ENCODE measurements around the gene BCOR. TPM values are rescaled to one million over a fixed set of nuclear protein-coding genes. Genes with fewer than 3 reads are reported as not detected.
A peak's percentile ranks its signal among the peaks of the same experiment; 100 is the strongest.

The BCOR gene
- total and polyA plus RNA-seq, 2 of the 8 experiments (the other 6 are each of a cell fraction or from before 2014, with no cell fraction given): 25.0 to 50.8 TPM

DNA sequence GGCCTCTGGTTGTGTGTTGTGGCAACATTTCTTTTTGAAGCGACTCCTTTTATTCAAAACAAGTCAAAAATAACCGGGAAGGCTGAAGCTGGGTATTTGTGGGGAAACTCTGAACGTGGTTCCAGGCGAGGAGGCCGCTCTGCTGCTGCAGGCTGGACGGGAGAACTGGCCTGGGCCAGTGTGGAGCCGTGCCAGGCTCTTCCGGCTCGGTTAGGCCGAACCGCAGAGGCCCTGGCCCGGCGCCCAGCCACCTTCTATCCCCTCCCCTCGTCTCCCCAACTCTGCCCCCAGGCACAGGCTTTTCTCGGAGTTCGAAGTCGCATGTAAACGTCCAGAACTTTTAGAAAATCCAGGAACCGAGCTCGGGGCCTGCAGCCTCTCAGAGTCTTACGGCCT, 2.4 kb upstream of the BCOR start:
- Histone ChIP-seq H3K27ac (ENCODE audit: low read depth, low read length) (no peak overlapping the region), H3K4me3 (ENCODE audit: extremely low read depth in 1 of 4, insufficient read depth in 2 of 4, low read depth in 3 of 4, low read length in 4 of 4) (peak overlapping the region in 1 of 4 experiments; percentile 49; a peak in 2 of 8 replicates)

More for the DNA sequence above, 2.4 kb upstream of the BCOR start:
- peaks cover 9 to 31% of the 10 kb centered on the region in 2 experiments for H3K79me2 ChIP-seq (ENCODE audit: control insufficient read depth in 1 of 2, insufficient read depth in 2 of 2, low read length in 2 of 2)
- no peak overlapping the region for H2BK15ac ChIP-seq (ENCODE audit: low read length)
- peaks cover under 1 to 1% of the 10 kb centered on the region in 2 experiments for H4K20me1 ChIP-seq (replicated peaks in 1 of 2; ENCODE audit: control insufficient read depth in 1 of 2, insufficient read depth in 2 of 2, low read length in 2 of 2)
- 0 out of 2 replicates have a peak overlapping the region, but pooled peaks have one; percentile 3 for H2BK12ac ChIP-seq (ENCODE audit: low read depth, low read length)
- H2AFZ ChIP-seq (ENCODE audit: low read length): no peak overlapping the region
- H3K14ac ChIP-seq (ENCODE audit: insufficient read length): no peak overlapping the region
- H3K9me3 ChIP-seq (ENCODE audit: insufficient read depth in 2 of 2, low read depth in 1 of 2, low read length in 1 of 2): no peaks in the 10 kb centered on the region
- POLR2A ChIA-PET (ENCODE audit: partially characterized antibody): interaction anchor here (0.7 to 29.1 kb wide), 7 partner anchors 10 to 1496 kb away, joined by 3 to 509 read pairs (median 5); no protein-coding TSS in a partner anchor
- H3K4me1 ChIP-seq (replicated peaks in 1 of 4; ENCODE audit: control insufficient read depth in 3 of 4, insufficient read depth in 4 of 4, low read length in 3 of 4): peaks cover 6 to 38% (median 19%) of the 10 kb centered on the region in 4 experiments
- no peak for TF ChIP-seq SIRT6 (IDR thresholded peaks at IDR 0.05; ENCODE audit: low read length)
- TF ChIP-seq RNF2 (IDR thresholded peaks at IDR 0.05; ENCODE audit: borderline replicate concordance, low read depth, low read length, missing control alignments, poor library complexity, severe bottlenecking): peak; percentile 13
- TF ChIP-seq EP300 (IDR thresholded peaks at IDR 0.05; ENCODE audit: borderline replicate concordance in 1 of 2, low read depth in 2 of 2, low read length in 2 of 2): no peak
- H3K36me3 ChIP-seq (ENCODE audit: control insufficient read depth in 2 of 4, insufficient read depth in 4 of 4, low read length in 3 of 4): no peaks in the 10 kb centered on the region
- no peak overlapping the region for H2BK120ac ChIP-seq (replicated peaks; ENCODE audit: low read depth, low read length)
- no peak overlapping the region for H2AK5ac ChIP-seq (ENCODE audit: low read depth, low read length)
- no peak overlapping the region for H3K56ac ChIP-seq (replicated peaks; ENCODE audit: insufficient read length, low read depth, low read length)
- H2BK5ac ChIP-seq (ENCODE audit: low read depth, low read length): no peak overlapping the region
- DNase-seq (ENCODE audit: low read depth in 1 of 2, low spot score in 2 of 2): no peak
- H3K4me2 ChIP-seq (ENCODE audit: insufficient read depth in 1 of 2, low read depth in 2 of 2, low read length in 2 of 2): peak overlapping the region; percentile 59 to 98
- peaks cover 4 to 46% (median 25%) of the 10 kb centered on the region in 4 experiments; a peak in 6 of 7 replicates for H3K27me3 ChIP-seq (replicated peaks in 1 of 4; ENCODE audit: control insufficient read depth in 3 of 4, extremely low read depth in 1 of 4, insufficient read depth in 3 of 4, low read length in 3 of 4)
- FAIRE-seq: no peak
- no peak overlapping the region for H3K23ac ChIP-seq (ENCODE audit: insufficient read length)
- H3K23me2 ChIP-seq (ENCODE audit: low read depth, low read length): peaks cover 7% of the 10 kb centered on the region; the same call in 1 of the 2 replicates
- H4K5ac ChIP-seq (ENCODE audit: insufficient read length, low read depth, low read length): no peak overlapping the region
- H2BK20ac ChIP-seq (ENCODE audit: low read length): no peak overlapping the region
- H3K9ac ChIP-seq (replicated peaks in 1 of 4; ENCODE audit: extremely low read depth in 1 of 4, low read depth in 3 of 4, low read length in 3 of 4): no peak overlapping the region
- H3K4ac ChIP-seq (replicated peaks; ENCODE audit: insufficient read length, low read depth, low read length): no peak overlapping the region
- CTCF ChIA-PET (ENCODE audit: partially characterized antibody): interaction anchor here (1.0 to 1.2 kb wide), 3 partner anchors 18 to 439 kb away, joined by 3 read pairs; no protein-coding TSS in a partner anchor
- H3K18ac ChIP-seq (ENCODE audit: extremely low read depth, low read length): no peak overlapping the region; the same call in 1 of the 2 replicates
- H4K8ac ChIP-seq (ENCODE audit: extremely low read depth, insufficient read depth, low read length): no peak overlapping the region
- H4K91ac ChIP-seq (replicated peaks; ENCODE audit: insufficient read length, low read length): no peak overlapping the region
- WGBS, 2 experiments (ENCODE audit: extremely low coverage in 1 of 2, insufficient coverage in 1 of 2, insufficient read length in 1 of 2, insufficient replicate concordance in 2 of 2, low coverage in 1 of 2, low lambda C conversion rate in 2 of 2, missing lambda C conversion rate in 1 of 2): 3% methylated on average over 11 of the region's 21 CpGs; no CpG with 5 or more reads in 1 of the 2 experiments
- H3K79me1 ChIP-seq (ENCODE audit: low read depth, low read length): no peaks in the 10 kb centered on the region

Data from H1 (cell line).